Transverse colon (tissue), 4 donors: Measurements from ENCODE around the gene ECM2. TPM values are rescaled to one million over a fixed set of nuclear protein-coding genes. Genes with fewer than 3 reads are reported as not detected.

Experiments
- DNase-seq: peaks from one replicate; pipeline ENCODE4 v3.0.0-alpha.2; 2019
- H3K27ac ChIP-seq, 4 donors: fragments of 200-600 bp; sonication (generic); 2 replicates each; pipeline ENCODE4 v1.5.1; 2016 to 2018; ENCODE audit warnings: inconsistent platforms in 4 of 4
- H3K27me3 ChIP-seq: fragments of 200-600 bp; sonication (generic); 2 replicates; pipeline ENCODE4 v1.5.1; 2017; ENCODE audit warnings: inconsistent platforms
- H3K36me3 ChIP-seq, 4 donors: fragments of 200-600 bp; sonication (generic); 2 replicates each; pipeline ENCODE4 v1.5.1; 2017 to 2019; ENCODE audit warnings: inconsistent platforms in 4 of 4
- H3K4me1 ChIP-seq, 4 donors: fragments of 200-600 bp; sonication (generic); 2 replicates each; pipeline ENCODE4 v1.5.1; 2017 to 2020; ENCODE audit warnings: inconsistent platforms in 4 of 4
- H3K4me3 ChIP-seq, 4 donors: fragments of 200-600 bp; sonication (generic); 1 replicate in 1 of 4; 2 replicates in 3 of 4; pipeline versions ENCODE4 v1.5.1 to v1.6.1; 2017 to 2019; ENCODE audit warnings: inconsistent platforms in 4 of 4
- H3K9me3 ChIP-seq, 2 donors: fragments of 200-600 bp; sonication (generic); 2 replicates each; pipeline ENCODE4 v1.5.1; 2017 to 2019; ENCODE audit warnings: inconsistent platforms in 2 of 2
- EP300 ChIP-seq: sonication (generic); formaldehyde crosslinking; IDR thresholded peaks from one replicate; pipeline ENCODE4 v1.6.1; 2017; ENCODE audit warnings: antibody characterized with exemption, low read depth
- POLR2A ChIP-seq: fragments of 450-650 bp; IDR thresholded peaks from one replicate; pipeline ENCODE4 v1.6.1; 2016; ENCODE audit warnings: antibody characterized with exemption, mild to moderate bottlenecking, moderate library complexity
- POLR2AphosphoS5 ChIP-seq, 3 donors: sonication (generic); formaldehyde crosslinking; IDR thresholded peaks; one replicate each; pipeline ENCODE4 v1.6.1; 2016; ENCODE audit warnings: antibody characterized with exemption in 3 of 3
- WGBS, 2 donors: methylation state at CpG; one replicate each; pipeline ENCODE4 v1.1.5; 2018; ENCODE audit warnings: low coverage in 1 of 2; 5-methylcytosine and 5-hydroxymethylcytosine counted together
- in situ Hi-C, 4 donors: fragments of 200-750 bp; cut with MboI; loops; one replicate each; pipeline versions ENCODE4 v1.15.0 to v1.15.1; 2017; ENCODE audit warnings: low sequenced_read_pairs in 3 of 4, low pct_ligation_motif_present in 1 of 4, low pct_unique_long_range_greater_than_20kb in 1 of 4
- intact Hi-C: fragments of 100-400 bp; cut with DNase I; formaldehyde crosslinking; loops from one replicate; pipeline ENCODE4 v1.15.1; 2023; ENCODE audit warnings: low total_unique reads
- total RNA-seq, 4 donors: library from RNA; depleted of rRNA; stranded (reverse); fragments of >200 nt; gene quantifications; one replicate each; pipeline ENCODE4 v1.1.0, GENCODE V29; 2016
- TF ChIP-seq, protein P1 (sequence below), 5 experiments: fragments of 200-600 bp in 3 of 5; fragments of 450-650 bp in 2 of 5; sonication (generic) in 3 of 5; IDR thresholded peaks; 1 replicate in 2 of 5; 2 replicates in 3 of 5; pipeline ENCODE4 v1.5.1; 2016 to 2017; ENCODE audit warnings: antibody characterized with exemption in 5 of 5, inconsistent platforms in 3 of 5, mild to moderate bottlenecking in 2 of 5, moderate library complexity in 1 of 5

Gene ECM2
- total RNA-seq, 4 donors from 2014 or later: 0.37 to 7.2 (median 3.1) TPM

DNA sequence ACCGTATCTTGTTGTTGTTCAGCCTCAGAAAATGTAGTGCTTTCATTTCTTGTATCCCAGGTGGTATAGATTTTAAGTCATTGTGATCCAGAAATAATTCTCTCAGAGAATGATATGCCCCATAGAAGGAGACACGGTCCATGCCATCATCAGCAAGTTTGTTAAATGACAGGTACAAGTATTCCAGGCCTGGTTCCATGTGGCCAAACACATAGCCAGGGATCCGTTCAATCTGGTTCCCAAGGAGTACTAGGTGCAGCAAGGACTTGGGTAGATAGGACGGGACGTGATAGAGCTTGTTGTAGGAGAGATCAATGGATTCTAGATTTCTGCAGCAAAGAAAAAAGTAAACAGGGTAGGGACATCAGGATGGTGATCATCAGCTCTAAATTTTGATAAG is 35.1 kb downstream of the ECM2 start:
- intact Hi-C loops: loop anchor here (10.0 kb wide), 1 partner anchor 114 kb away; no protein-coding TSS in a partner anchor
- Histone ChIP-seq H3K4me1 (peaks cover 0 to 14% (median 2%) of the 10 kb centered on the region in 4 donors), H3K27me3 (no peaks in the 10 kb centered on the region), H3K4me3 (no peak overlapping the region), H3K9me3 (no peaks in the 10 kb centered on the region), H3K27ac (peak overlapping the region in 3 of 4 donors; percentile 58 to 75 (median 62)), H3K36me3 (no peaks in the 10 kb centered on the region)
- in situ Hi-C loops: loop anchor here in 1 of 4 donors (10.0 kb wide), 1 partner anchor 134 kb away; no protein-coding TSS in a partner anchor
- DNase-seq: no peak
- TF ChIP-seq EP300: no peak
- TF ChIP-seq, protein P1, sequence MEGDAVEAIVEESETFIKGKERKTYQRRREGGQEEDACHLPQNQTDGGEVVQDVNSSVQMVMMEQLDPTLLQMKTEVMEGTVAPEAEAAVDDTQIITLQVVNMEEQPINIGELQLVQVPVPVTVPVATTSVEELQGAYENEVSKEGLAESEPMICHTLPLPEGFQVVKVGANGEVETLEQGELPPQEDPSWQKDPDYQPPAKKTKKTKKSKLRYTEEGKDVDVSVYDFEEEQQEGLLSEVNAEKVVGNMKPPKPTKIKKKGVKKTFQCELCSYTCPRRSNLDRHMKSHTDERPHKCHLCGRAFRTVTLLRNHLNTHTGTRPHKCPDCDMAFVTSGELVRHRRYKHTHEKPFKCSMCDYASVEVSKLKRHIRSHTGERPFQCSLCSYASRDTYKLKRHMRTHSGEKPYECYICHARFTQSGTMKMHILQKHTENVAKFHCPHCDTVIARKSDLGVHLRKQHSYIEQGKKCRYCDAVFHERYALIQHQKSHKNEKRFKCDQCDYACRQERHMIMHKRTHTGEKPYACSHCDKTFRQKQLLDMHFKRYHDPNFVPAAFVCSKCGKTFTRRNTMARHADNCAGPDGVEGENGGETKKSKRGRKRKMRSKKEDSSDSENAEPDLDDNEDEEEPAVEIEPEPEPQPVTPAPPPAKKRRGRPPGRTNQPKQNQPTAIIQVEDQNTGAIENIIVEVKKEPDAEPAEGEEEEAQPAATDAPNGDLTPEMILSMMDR (IDR thresholded peaks at IDR 0.05): no peak
- no peak for TF ChIP-seq POLR2AphosphoS5 (IDR thresholded peaks at IDR 0.05)
- TF ChIP-seq POLR2A: no peak
- 95 to 100% methylated on average over 4 to 5 of the region's 5 CpGs for whole genome bisulfite sequencing, 2 donors

DNA sequence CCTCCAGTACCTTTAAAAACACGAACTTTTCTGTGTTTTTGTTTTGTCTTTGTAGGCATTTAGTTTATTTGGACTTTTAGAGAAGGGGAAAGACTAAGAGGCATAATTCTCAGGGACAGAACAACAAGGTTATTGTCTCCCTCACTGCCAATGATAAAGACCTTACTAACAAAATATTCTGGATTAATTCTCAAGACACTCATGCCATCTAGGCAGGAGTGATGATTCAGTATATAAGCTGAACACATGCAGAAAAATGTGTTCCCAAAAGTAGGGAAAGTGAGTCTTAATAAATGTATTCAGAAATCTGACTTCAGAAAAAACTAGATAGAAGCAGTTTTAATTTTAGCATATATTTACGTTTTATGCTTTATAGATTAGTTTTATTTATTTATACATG is 36.1 kb downstream of the ECM2 start:
- Histone ChIP-seq H3K4me3 (no peak overlapping the region), H3K27ac (no peak overlapping the region), H3K9me3 (no peaks in the 10 kb centered on the region), H3K4me1 (peaks cover 0 to 5% (median under 1%) of the 10 kb centered on the region in 4 donors), H3K36me3 (no peaks in the 10 kb centered on the region), H3K27me3 (no peaks in the 10 kb centered on the region)
- DNase-seq: no peak
- no peak for TF ChIP-seq POLR2AphosphoS5 (IDR thresholded peaks at IDR 0.05)
- in situ Hi-C loops (loop anchor here in 1 of 4 donors (10.0 kb wide), 1 partner anchor 135 kb away; no protein-coding TSS in a partner anchor), intact Hi-C loops (loop anchor here (10.0 kb wide), 1 partner anchor 115 kb away; no protein-coding TSS in a partner anchor)
- WGBS, 2 donors: 70 to 75% methylated on average over 2 of the region's 2 CpGs

DNA sequence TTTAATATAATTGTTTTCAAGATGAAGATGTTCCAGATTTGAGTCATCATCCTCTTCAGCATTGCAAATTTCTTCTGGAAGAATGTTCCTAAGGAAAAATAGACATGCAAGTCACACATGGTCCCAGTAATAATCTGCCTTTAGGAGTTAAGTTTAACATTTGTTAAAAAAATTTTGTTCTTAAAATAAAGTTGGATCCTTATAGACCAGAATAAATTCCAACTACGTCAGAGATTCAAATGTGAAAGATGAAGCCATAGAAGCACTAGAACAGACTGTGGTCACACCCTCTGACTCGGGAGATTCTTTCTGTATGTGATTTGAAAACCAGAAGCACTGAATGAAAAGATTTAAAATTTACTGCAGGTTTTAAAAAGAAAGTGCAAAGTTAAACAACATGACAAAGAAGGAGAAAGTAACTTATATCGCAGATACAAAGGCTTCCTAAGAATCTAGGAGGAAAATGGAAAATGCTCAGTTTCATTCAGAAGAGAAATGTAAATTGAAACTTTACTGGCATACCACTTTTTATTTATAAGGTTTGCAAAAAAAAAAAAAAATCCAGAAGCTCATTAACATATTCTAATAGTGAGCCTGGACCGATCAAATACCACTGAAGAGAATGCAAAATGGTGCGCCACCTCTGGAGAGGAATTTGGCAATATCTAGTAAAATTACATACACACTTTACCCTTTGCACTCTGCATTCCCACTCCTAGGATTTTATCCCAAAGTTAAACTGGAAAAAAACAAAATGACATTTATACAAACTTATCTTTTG is 39.2 kb downstream of the ECM2 start:
- WGBS, 2 donors: 79 to 80% methylated on average over 5 of the region's 5 CpGs
- intact Hi-C loops: no loop called here
- H3K36me3 ChIP-seq: no peaks in the 10 kb centered on the region
- no peaks in the 10 kb centered on the region for H3K27me3 ChIP-seq
- no peak overlapping the region for H3K4me3 ChIP-seq
- peak overlapping the region in 2 of 4 donors; percentile 11 to 35 for H3K27ac ChIP-seq
- in situ Hi-C loops: no loop called here
- H3K9me3 ChIP-seq: no peaks in the 10 kb centered on the region
- TF ChIP-seq POLR2A (no peak), EP300 (no peak)
- TF ChIP-seq, protein P1 (IDR thresholded peaks at IDR 0.05): no peak
- no peak for DNase-seq
- no peaks in the 10 kb centered on the region for H3K4me1 ChIP-seq

DNA sequence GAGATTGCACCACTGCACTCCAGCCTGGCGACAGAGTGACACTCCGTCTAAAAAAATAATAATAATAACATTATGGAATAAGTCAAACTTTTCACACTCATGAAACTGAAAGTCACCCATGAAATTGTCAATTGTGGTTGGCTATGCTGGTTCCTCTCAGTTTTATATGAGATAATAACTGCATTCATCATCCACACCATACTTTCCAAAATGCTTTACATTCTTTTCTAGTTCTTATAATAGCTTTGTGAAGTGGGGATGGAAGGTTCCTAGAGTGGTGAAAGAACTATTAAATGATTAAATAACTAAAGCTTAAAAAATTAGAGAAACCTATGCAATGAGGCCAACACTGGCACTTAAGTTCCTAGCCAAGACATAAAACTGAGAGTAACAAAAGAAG is 40.9 kb downstream of the ECM2 start:
- H3K27me3 ChIP-seq: no peaks in the 10 kb centered on the region
- DNase-seq: no peak
- H3K9me3 ChIP-seq: no peaks in the 10 kb centered on the region
- in situ Hi-C loops: no loop called here
- intact Hi-C loops: no loop called here
- TF ChIP-seq EP300 (no peak), POLR2A (no peak), POLR2AphosphoS5 (IDR thresholded peaks at IDR 0.05) (no peak)
- TF ChIP-seq, protein P1 (IDR thresholded peaks at IDR 0.05): no peak
- 83% methylated on average over 2 of the region's 2 CpGs; no CpG with 5 or more reads in 1 of the 2 donors for WGBS, 2 donors
- no peak overlapping the region for H3K27ac ChIP-seq
- no peaks in the 10 kb centered on the region for H3K4me1 ChIP-seq
- H3K36me3 ChIP-seq: no peaks in the 10 kb centered on the region
- H3K4me3 ChIP-seq: no peak overlapping the region
